Skeletal muscle cell (primary cell): ENCODE measurements around the gene FNDC3B.

Source experiments
- DNase-seq: peaks from one replicate; pipeline ENCODE4 v3.0.0-alpha.2; 2010; ENCODE audit warnings: low read depth
- H3K4me3 ChIP-seq: 2 replicates; pipeline ENCODE4 v1.5.1; 2011; ENCODE audit warnings: low read depth, mild to moderate bottlenecking, control low read depth, low read length, moderate library complexity

FNDC3B gene

DNA sequence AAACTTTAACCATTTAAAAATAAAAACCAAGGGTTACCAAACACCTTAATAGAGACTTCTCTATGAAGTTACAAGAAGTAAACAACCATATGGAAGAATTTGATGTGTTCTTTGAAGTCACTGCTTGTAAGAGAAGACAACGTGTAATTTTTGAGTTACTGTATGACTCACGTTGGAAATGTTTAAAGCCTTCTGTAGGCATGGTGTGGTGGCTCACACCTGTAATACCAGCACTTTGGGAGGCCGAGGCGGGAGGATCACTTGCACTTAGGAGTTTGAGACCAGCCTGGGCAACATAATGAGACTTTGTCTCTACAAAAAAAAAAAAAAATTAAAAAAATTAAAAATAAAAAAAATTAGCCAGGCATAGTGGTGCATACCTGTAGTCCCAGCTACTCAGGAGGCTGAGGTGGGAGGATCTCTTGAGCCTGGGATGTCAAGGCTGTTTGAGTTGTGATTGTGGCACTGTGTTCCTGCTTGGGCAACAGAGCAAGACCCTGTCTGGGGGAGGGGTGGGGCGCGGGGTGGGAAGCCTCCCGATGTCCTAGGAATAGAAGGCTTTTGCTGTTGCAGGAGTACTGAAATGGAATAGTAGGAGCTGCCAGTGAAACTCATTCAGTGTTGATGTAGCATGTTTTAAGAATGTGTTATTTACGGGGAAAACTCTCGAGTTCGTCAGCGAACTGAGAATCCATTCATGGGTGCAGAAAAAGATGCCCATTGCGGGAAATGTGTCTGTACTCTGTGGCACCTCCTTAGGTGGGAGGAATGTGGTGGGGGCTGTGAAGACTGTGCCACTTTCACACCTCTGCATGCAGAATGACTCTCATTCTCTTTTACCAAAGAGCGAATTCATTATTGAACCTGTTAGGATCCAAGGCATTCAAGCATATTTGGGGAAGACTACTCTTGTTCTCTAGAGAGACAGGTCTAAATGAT lies 134.2 kb downstream of the FNDC3B start:
- no peak overlapping the region for H3K4me3 ChIP-seq
- DNase-seq = no peak

DNA sequence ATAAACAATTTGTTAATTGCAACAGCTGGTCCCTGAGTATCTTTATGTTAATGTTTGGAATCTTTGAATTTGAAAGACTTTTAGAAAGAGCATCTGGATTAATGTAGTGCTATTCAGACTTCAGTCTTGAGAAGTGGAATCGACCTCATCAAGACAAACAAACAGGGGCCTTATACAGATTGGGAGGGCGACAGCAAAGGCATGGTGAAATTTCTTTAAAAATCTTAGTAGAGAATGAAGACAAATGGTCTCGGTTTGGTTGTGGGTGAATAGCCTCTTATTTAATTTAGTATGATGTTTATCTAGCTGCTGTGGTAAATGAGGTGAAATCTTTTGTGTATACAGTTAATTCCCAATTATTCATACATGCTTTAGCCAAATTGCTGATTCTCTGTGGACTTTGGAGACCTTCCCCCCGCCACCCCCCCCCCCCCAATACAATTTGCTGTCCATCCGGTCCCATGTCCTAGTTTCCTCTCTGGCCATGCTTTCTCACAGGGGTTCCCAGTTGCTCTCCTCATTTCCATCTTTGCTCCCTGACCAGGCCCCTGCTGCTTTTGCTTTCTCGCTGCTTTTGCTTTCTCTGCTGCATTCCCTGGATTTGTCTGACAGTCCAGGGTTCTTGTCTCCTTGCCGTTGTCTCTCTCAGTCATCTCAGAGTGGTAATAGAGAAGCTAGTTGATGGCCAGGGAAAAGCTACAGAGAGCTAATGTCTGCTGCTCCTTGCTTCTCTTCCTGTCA lies 135.3 kb downstream of the FNDC3B start:
- DNase-seq = no peak
- H3K4me3 ChIP-seq = no peak overlapping the region

DNA sequence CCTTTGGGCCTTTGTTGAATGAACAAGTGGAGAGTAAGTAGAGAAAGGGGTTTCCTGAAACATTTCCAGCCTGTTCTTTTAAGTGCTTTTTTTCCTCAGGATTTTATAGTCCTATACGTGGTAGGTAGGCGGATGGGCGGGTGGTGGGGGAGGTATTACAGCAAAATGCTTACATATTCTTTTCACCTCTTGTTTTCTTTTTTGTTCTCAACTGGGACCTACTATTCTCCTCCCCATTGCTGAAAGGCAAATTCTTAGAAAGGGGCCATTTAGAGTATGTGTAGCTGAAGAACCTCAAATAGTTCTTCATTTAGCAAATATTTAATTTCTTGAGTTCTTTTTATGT lies 135.8 kb downstream of the FNDC3B start:
- no peak overlapping the region for H3K4me3 ChIP-seq
- no peak for DNase-seq

DNA sequence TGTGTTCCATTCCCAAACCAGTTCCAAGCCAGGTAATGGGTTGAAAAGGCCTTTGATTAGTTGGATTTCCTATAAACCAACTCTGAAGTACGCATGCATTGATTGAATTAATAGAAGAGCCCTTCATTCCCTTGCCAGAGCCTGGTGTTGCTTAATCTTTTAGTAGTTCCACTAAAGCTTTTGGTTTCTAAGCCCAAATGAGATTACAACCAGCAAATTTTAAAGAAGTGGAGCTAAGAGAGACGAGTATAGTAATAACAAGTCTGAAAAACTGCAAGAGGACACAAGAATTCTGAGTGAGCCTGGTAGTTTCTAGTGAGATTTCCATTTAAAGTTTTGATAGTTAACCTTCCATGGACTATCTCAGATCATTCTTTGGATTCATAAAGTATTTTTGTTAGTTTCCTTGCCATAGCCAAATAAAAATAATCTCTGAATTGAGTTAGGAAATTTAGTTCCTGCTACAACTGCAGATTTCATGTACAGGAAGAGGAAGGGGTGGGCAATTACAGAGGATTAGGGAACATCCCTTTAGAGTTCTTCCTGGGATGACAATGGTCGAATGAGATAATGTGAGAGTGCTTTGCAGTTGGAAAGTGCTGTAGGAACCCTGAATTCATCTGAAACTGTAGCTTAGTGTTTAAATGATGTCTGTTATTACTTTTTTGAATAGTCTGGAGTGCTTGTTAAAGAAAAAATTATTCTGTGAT lies 136.8 kb downstream of the FNDC3B start:
- DNase-seq = no peak
- no peak overlapping the region for H3K4me3 ChIP-seq

DNA sequence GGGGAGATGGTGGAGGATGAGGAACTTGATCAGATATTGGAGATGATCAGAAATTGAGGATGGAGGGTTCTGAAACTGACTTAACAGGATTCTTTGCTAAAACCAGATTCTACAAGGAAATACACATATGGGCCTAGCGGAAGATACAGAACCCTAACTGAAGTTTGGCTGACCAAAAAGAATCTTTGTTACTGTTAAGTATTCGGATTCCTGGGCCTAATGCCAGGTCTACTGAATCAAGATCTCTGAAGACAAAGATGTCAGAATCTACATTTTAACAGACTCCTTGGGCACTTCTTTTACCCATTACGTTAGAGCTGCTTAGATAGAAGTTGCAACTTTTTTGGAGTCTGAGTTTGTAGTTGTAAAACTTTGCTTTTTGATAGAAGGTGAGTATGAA lies 137.7 kb downstream of the FNDC3B start:
- no peak for DNase-seq
- H3K4me3 ChIP-seq = no peak overlapping the region

DNA sequence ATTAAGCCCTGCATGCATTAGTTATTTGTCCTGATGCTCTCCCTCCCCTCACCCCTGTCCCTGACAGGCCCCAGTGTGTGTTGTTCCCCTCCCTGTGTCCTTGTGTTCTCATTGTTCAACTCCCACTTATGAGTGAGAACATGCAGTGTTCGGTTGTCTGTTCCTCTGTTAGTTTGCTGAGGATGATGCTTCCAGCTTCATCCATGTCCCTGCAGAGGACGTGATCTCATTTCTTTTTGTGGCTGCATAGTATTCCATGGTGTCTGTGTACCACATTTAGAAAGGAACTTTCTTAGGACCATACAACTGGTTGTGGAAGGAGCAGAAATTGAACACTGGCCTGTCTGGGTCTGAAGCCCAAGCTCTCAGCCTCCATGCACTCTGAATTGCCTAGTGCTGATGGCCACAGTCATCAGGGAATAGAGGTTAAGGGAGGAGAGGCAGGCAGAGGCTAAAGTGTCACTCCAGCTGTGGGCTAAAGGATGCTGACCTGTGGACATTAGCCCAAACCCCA lies 138.5 kb downstream of the FNDC3B start:
- no peak overlapping the region for H3K4me3 ChIP-seq

DNA sequence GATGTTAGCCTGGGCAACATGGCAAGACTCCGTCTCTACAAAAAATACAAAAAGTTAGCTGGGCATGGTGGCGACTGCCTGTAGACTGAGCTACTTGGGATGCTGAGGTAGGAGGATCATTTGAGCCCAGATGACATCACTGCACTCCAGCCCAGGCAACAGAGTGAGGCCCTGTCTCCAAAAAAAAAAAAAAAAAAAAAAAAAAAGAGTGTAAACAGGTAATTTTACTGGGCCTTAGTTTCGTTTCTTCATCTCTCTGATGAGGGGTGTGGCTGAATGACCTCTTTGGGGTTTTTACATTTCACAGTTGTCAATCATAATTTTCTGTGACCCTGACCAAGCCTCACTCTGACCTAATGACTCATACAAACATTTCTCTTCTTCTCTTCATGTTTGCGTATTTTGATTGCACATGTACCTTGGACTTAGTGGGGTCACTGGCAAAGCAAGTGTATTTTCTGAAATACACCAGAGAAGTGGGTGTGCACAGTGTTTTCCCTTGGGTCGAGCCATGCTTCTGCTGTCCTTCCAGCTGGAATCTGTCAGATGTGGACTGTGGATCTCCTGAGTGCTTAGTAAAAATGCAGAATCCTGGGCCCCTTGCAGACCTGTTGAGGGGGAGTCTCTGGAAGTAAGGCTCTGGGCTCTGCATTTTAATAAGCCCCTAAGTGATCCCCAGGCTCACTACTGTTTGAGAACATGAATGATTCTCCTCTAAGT lies 140.5 kb downstream of the FNDC3B start:
- H3K4me3 ChIP-seq = no peak overlapping the region
- DNase-seq = no peak

More for the DNA sequence above, 138.5 kb downstream of the FNDC3B start:
- no peak for DNase-seq

DNA sequence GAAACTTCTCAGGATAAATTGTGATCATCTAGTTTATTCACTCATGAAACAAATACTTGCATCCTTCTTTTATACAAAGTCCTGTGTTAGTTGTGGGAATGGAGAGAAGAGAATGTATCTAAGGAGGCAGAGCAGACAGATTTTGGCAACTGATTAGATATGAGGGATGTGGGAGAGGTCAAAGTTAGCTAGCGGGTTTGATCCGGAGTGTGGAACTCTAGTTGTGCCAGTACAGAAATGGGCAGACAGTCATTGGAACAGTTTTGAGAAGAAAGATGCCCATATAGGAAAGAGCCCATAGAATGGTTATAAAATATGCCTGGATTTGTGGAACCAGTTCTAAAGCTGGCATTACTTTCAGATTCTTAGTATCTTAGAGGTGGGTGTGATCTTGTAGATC lies 141.1 kb downstream of the FNDC3B start:
- H3K4me3 ChIP-seq = no peak overlapping the region
- no peak for DNase-seq

DNA sequence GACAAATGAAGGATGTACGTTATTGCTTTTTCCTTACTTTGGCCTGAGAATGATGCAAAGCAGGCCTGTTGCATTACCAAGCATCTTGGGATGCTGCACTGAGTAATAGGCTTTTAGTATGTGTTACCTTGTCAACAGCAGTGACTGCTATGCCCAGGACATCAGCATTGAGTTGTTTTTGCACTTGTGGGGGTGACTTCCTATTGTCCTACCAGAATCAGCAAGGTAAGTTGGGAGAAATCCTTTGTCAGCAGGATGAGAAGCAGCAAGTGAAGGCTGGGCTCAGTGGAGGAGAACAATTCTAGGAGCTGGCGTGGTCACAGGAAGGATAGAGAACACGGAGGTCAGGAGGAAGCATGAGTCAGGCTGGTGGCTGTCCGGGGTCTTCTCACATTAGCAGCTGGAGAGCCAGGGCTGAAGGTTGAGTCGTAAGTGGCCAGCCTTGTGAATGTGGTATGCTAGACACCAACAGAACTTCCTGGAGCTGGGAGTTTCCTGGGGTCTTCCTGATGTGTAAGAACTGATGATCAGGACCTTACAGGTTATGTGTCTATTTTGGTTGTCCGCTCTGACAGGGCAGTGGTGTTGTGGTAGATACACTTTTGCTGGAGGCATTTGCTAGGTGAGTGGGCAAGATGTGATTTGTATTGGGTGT lies 142.7 kb downstream of the FNDC3B start:
- H3K4me3 ChIP-seq = no peak overlapping the region
- DNase-seq = no peak

DNA sequence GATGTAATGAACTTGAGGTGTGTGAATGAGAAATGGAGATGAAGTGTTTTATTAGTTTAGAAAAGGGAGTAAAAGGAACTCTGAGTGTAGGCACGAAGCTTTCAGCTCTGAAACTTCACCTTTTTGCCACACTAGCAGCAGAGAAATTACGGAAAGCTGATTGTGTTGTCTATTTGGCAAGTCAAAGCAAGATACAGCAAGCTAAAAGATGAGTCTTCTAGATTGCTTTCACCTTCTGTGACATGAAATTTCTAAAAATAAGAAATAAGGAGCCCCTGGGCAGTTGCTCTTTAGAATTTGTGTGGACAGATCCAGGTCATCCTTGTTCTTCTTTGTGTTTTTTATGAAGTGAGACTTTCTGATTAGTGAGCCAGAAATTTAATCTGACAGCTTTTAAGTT lies 143.4 kb downstream of the FNDC3B start:
- no peak overlapping the region for H3K4me3 ChIP-seq
- no peak for DNase-seq

DNA sequence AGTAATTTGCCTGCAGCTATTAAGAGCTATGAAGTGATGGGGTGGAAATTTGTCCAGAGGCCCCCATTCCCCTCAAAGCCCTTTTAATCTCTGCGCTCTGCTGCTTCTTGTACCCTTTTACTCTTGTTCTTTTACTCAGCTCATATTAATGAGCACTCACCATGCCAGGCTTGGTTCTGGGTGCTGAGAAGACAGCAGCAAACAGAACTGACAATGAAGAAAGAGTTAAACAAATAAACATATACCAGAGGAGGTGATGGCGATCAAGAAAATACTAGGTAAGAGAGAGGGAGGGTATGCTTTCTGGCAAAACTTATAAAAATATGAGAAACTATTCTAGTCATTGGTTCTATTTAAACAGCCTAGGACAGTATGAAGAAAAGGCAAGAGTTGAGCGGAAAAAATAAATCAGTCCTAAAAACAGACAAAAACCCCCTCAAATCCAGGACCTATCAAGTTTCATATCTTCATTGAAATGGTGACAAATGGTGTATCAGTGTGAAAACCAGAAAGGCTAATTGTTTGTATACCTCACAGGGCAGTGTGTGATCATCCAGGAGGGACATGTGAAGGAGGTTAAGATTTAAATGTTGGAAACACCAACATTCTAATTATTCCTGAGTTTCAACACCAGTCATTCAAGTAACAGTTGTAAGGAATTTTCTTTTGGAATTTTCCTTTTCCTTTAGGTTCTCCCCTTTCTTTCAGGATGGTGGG lies 144.9 kb downstream of the FNDC3B start:
- no peak overlapping the region for H3K4me3 ChIP-seq
- DNase-seq = no peak

DNA sequence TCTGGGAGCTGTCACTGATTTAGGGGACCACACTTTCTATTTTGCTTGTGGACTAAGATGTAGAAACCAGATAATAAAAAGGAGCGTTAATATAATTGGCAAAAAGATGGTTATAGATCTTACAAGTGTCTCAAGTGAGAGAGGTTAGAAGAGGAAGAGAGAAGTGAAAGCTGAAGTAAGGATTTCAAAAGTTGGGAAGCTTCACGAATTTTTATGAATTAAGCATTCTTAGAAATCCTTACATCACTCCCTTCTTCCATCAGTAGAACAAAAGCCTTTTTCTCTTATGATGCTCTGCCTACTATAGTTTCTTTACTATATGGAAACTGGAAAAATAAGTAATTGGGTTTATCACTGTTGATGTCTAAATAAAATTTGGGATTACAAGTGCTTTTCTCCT lies 146.5 kb downstream of the FNDC3B start:
- DNase-seq = no peak
- no peak overlapping the region for H3K4me3 ChIP-seq

DNA sequence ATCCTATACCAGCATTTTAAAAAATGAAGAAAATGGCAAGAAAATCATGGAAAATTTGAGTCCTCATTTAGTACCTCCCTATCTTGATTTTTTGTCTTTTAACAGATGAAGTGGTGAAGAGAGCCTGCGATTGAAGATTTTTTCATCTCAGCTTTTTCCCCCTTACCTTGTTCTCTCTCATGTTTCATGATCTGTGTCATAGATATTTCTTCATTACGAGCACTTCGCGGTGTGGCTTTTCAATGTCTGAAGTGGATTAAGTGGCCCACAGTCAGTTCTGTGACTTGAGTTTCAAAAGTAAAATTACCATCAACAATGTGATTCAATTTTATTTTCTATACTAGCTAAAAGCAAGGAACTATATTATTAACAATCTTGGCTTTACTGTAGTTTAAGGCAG lies 147.2 kb downstream of the FNDC3B start:
- no peak overlapping the region for H3K4me3 ChIP-seq
- no peak for DNase-seq

DNA sequence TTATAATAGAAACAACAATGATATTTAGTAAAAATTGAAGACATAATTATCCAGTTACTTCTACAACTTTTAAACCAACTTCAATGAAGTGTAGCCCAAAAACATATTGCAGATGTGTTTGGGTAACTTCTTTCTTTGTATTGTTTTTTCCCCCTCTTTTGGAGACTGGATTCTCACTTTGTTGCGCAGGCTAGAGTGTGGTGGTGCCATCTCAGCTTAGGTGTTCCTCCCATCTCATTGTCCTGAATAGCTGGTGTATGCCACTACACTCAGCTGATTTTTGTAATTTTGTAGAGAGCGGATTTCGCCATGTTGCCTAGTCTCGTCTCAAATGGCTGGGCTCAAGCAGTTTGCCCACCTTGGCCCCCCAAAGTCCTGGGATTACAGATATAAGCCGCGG lies 148.1 kb downstream of the FNDC3B start:
- no peak overlapping the region for H3K4me3 ChIP-seq
- no peak for DNase-seq

DNA sequence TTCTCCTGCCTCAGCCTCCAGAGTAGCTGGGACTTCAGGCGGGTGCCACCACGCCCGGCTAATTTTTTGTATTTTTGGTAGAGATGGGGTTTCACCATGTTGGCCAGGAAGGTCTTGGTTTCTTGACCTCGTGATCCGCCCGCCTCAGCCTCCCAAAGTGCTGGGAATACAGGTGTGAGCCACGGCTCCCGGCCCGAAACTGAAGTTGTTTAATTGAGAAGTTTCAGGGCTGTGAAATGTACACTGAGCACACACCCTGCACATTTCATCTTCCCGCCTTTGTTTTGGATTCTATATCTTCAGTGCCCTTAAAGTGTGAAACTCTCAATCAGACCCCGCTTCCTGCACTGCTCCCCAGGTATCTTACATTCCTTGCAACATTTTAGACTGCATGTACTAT lies 149.1 kb downstream of the FNDC3B start:
- H3K4me3 ChIP-seq = no peak overlapping the region
- DNase-seq = no peak

DNA sequence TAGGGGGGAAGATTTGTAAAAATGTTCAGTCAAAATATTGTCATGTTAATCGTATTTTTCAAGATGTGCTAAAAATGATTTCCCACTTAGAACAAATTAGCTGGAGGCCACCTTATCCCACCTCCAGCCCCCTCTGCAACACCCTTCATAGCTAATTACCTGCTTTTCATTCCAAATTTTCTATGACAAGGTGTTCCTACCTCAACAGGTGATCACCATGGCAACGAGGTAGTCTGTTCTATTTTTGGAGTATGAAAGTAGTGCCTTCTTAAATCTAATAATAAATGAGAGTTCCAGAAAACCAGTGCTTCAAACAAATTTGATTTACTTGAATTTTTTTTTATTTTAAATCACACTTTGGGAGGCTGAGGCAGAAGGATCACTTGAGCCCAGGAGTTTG lies 149.8 kb downstream of the FNDC3B start:
- DNase-seq = no peak
- H3K4me3 ChIP-seq = no peak overlapping the region

DNA sequence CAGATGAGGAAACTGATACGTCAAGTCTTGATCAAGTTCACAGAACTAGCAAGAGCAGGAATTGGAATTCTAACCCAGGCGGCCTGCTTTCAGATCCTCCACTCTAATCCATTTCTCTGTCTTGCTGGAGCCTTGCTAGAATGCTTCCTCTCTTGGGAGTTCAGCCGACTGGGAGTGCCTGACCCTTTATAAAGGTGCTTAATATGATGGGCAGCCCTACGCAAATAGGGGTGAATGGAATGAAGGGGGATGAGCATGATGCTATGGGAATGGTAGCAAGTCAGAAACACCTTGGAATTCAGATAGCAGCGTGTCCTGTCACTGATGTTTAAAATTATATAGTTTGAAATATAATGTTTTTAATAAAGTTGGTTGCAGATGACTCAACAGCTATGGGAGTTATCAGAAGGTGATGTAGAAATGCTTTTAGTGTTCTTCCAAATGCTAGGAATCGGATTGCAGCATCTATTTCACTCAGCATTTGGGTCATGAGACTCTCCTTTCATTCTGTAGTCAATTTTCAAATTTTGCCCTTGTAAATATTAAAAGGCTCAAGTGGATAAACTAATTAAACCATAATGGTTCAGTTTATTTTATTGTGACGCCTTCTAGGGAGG lies 150.7 kb downstream of the FNDC3B start:
- DNase-seq = no peak
- H3K4me3 ChIP-seq = no peak overlapping the region

DNA sequence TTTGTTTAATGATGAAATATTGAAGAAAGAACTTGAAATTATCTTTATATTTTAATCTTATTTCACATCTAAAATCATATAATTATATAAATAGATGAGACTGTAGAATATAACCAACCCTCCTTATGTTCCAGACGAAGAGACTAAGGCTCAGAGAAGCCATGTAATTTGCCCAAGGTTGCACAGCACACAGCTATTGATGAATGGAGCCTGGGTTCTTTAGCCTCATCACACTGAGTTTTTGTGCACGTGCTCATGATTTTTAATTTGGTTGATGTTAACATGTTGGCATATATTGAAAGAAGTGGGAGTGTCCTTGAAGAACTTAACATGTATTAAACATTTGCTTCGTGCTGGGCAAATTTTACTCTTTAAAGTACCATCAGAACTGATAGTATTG lies 151.6 kb downstream of the FNDC3B start:
- no peak for DNase-seq
- H3K4me3 ChIP-seq = no peak overlapping the region
